Mucosa of descending colon (tissue), 3 donors: ENCODE data around the gene VPS35L. TPM values are rescaled to one million over a fixed set of nuclear protein-coding genes. Genes with fewer than 3 reads are reported as not detected.
A peak's percentile ranks its signal among the peaks of the same experiment; 100 is the strongest.

Experiments used
- ATAC-seq: fragments of 200-7000 bp; cut with Tn5 transposase; one replicate; pipeline ENCODE4 v1.9.1; 2020; ENCODE audit warnings: mild to moderate bottlenecking, moderate library complexity
- DNase-seq, 3 donors: peaks; one replicate each; pipeline ENCODE4 v3.0.0-alpha.2; 2020
- H3K36me3 ChIP-seq: fragments of 200-600 bp; one replicate; pipeline ENCODE4 v1.8.0; 2021; ENCODE audit warnings: low read depth, mild to moderate bottlenecking
- H3K4me1 ChIP-seq: fragments of 200-600 bp; one replicate; pipeline ENCODE4 v1.8.0; 2021; ENCODE audit warnings: low read depth, mild to moderate bottlenecking
- H3K4me3 ChIP-seq: fragments of 200-600 bp; one replicate; pipeline ENCODE4 v1.8.0; 2021; ENCODE audit warnings: mild to moderate bottlenecking
- H3K9me3 ChIP-seq: fragments of 200-600 bp; one replicate; pipeline ENCODE4 v1.8.0; 2021; ENCODE audit warnings: mild to moderate bottlenecking
- intact Hi-C, 2 donors: fragments of 100-400 bp; cut with DNase I in 1 of 2; cut with micrococcal nuclease in 1 of 2; formaldehyde crosslinking; loops; one replicate each; pipeline versions ENCODE4 v1.11.0 to v1.11.1; 2022; cut with DNase I, micrococcal nuclease
- long read RNA-seq, 2 donors: library from polyadenylated mRNA; unstranded; transcript quantifications; one replicate each; pipeline ENCODE4 v2.0.0, GENCODE V29; 2019 to 2021
- total RNA-seq, 3 donors: library from RNA; stranded (reverse); fragmentation: NEBNext Ultra II Directional in 2 of 3; extraction: Animal tissue kit (Norgen Biotek cat#: 25700) in 2 of 3; gene quantifications; one replicate each; pipeline versions ENCODE4 v1.2.1 to v1.2.4, GENCODE V29; 2021 to 2023
- TF ChIP-seq, protein P1 (sequence below): fragments of 200-600 bp; IDR thresholded peaks from one replicate; pipeline ENCODE4 v1.8.0; 2022; ENCODE audit warnings: antibody characterized with exemption, mild to moderate bottlenecking
- donor health status: DM: no; HTN: no; CAD: no; lungs with moderate emphysema.
- donor health status: DM: no; HTN: no; CAD: no.
- donor health status: DM: no; HTN: yes; CAD: no.

Gene VPS35L
- 10 to 100 TPM; 47.2 to 61.7 (median 61.4) TPM for total RNA-seq
- long read RNA-seq, donor 1, transcript VPS35L-203 (31 exons, 3,855 nt): major isoform, 30 of 66 reads
- long read RNA-seq, donor 1, partial matches to known transcripts: 23 of 66 reads
- long read RNA-seq, donor 1, other reads (novel, unspliced or antisense): 13 of 66 reads
- long read RNA-seq, donor 2, transcript VPS35L-203 (31 exons, 3,855 nt): major isoform, 6 of 11 reads
- long read RNA-seq, donor 2, partial matches to known transcripts: 2 of 11 reads
- long read RNA-seq, donor 2, other reads (novel, unspliced or antisense): 3 of 11 reads

DNA sequence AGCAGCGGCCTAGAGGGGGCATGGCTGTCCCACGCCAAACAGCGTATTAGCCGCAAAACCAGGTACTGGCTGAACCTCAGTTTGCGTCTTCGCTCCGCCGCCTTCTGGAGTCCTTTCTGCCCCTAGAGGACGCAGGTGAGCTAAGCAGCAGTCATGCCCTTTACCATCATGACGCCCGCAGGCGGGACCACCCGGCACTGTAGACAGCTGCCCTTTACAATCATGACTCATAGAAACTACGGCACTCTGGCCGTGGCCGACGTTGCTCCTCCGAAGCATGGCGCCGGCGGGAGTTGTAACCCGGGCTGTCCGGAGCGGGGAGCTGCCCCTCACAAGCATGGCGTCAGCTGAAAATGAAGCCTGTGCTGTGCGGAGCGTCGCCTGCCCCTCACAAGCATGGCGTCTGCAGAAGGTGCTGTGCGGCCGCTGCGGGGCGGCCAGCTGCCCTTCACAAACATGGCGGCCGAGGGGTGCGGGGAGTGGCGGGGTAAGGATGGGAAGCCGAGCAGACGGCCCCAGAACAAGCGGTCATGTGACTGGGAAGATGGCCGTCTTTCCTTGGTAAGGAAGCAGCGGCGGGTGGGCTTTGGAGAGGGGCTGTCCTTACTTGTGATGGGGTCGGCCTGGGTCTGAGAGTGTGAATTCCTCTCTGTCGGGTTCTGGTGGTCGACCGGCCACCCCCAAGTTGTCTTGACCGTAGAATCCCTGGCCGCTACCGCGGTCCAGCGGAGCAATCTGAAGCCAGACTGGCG lies at the start of gene VPS35L:
Gene VPS35L, plus strand, starts transcription at position 518 of the 752 bp plus-strand sequence. Its CDS starts 27 bp downstream, at position 545.
- H3K4me1 ChIP-seq: peaks cover 11% of the 10 kb centered on the region
- H3K36me3 ChIP-seq: no peaks in the 10 kb centered on the region
- H3K9me3 ChIP-seq: no peaks in the 10 kb centered on the region
- TF ChIP-seq, protein P1, sequence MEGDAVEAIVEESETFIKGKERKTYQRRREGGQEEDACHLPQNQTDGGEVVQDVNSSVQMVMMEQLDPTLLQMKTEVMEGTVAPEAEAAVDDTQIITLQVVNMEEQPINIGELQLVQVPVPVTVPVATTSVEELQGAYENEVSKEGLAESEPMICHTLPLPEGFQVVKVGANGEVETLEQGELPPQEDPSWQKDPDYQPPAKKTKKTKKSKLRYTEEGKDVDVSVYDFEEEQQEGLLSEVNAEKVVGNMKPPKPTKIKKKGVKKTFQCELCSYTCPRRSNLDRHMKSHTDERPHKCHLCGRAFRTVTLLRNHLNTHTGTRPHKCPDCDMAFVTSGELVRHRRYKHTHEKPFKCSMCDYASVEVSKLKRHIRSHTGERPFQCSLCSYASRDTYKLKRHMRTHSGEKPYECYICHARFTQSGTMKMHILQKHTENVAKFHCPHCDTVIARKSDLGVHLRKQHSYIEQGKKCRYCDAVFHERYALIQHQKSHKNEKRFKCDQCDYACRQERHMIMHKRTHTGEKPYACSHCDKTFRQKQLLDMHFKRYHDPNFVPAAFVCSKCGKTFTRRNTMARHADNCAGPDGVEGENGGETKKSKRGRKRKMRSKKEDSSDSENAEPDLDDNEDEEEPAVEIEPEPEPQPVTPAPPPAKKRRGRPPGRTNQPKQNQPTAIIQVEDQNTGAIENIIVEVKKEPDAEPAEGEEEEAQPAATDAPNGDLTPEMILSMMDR: peak; percentile 76
- intact Hi-C loops: loop anchor here (5.0 kb wide), 1 partner anchor 332 kb away; no protein-coding TSS in a partner anchor
- DNase-seq (peak; percentile 98 to 99 (median 99)), ATAC-seq (peak; percentile 99)
- peak within 1 kb of the TSS; percentile 65 for H3K4me3 ChIP-seq

- TF ChIP-seq, protein P1: no peak
- intact Hi-C loops: no loop called here
- H3K4me1 ChIP-seq: no peaks in the 10 kb centered on the region
- DNase-seq: no peak
- H3K36me3 ChIP-seq: peaks cover 24% of the 10 kb centered on the region
- no peak overlapping the region for H3K4me3 ChIP-seq
- ATAC-seq: no peak
- H3K9me3 ChIP-seq: no peaks in the 10 kb centered on the region
These were observed 48.5 kb upstream of the VPS35L start for GRCh38 chr16:19506965-19507364.

DNA sequence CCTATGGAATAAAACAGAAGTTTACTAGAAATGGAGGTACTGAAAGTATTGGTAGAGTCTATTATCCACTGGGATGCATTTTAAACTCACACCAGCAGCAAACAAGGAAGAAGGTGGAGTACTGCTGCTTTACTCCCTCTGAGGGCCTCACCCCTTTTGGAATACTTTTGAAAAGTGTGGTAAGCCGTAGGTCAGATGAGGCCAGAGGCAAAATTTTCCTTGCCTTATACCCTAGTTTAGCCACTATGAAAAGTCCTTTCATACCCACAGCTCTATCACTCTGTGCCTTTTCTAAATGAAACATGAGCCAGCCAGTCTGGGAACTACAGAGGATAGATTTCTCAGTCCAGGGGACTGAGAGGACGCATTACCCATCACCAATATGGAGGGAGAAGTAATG lies 47.6 kb upstream of the VPS35L start:
- peaks cover 19% of the 10 kb centered on the region for H3K36me3 ChIP-seq
- ATAC-seq (peak; percentile 37), DNase-seq (no peak)
- no peaks in the 10 kb centered on the region for H3K4me1 ChIP-seq
- TF ChIP-seq, protein P1: no peak
- no peaks in the 10 kb centered on the region for H3K9me3 ChIP-seq
- no peak overlapping the region for H3K4me3 ChIP-seq
- intact Hi-C loops: no loop called here

DNA sequence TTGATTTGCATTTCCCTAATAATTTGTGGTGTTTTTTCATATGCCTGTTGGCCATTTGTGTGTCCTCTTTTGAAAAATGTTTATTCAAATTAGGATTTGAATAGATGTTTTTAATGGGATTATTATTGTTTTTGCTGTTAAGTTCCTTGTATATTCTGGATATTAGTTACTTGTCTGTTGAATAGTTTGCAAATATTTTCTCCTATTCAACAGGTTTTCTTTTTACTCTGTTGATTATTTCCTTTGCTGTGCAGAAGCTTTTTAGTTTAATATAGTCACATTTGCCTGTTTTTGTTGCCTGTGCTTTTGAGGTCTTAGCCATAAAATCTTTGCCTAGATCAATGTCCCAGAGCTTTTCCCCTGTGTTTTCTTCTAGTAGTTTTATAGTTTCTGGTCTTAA lies 43.2 kb upstream of the VPS35L start:
- ATAC-seq (no peak), DNase-seq (no peak)
- H3K4me1 ChIP-seq: peaks cover 36% of the 10 kb centered on the region
- TF ChIP-seq, protein P1: no peak
- H3K9me3 ChIP-seq: no peaks in the 10 kb centered on the region
- no peak overlapping the region for H3K4me3 ChIP-seq
- intact Hi-C loops: loop anchor here in 1 of 2 donors (10.0 kb wide), 1 partner anchor 117 kb away; no protein-coding TSS in a partner anchor
- peaks cover 7% of the 10 kb centered on the region for H3K36me3 ChIP-seq

DNA sequence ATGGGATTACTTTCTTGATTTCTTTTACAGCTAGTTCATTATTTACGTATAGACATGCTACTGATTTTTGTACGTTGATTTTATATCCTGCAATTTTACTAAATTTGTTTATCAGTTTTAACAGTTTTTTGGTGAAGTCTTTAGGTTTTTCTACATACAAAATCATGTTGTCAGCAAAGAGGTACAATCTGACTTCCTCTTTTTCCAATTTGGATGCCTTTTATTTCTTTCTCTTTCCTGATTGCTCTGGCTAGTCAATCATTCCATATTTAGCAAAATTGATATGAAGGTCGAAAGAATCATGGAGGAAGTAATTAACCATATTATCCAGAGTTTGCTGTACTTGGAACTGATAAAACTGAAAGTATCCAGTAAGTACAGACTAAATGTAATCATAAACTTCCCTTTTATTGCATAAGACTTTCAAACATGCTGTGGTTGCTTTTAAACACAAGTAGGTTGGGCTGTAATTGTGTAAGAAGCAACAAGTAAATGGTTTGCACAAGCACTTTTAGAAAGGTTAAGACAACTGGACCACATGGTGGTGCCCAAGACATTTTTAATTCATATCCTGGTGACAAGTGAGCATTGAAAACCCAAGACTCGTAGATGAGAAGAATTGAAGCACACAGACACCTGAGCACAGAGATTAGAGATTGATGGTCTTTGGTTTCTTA lies 42.0 kb upstream of the VPS35L start:
- TF ChIP-seq, protein P1: no peak
- ATAC-seq: peak; percentile 87
- Histone ChIP-seq H3K9me3 (no peaks in the 10 kb centered on the region), H3K4me1 (peaks cover 40% of the 10 kb centered on the region), H3K36me3 (peaks cover 4% of the 10 kb centered on the region), H3K4me3 (no peak overlapping the region)
- DNase-seq: no peak
- intact Hi-C loops: loop anchor here in 1 of 2 donors (10.0 kb wide), 1 partner anchor 119 kb away; no protein-coding TSS in a partner anchor
